ENCODE measurements around the gene LIM2.

GRCh38 chr19:51357952-51358351 is 29.8 kb downstream of the LIM2 start:
- TF ChIP-seq CTCF (IDR thresholded peaks at IDR 0.05) (no peak), POLR2A (IDR thresholded peaks at IDR 0.05) (no peak)

All from vagina (tissue), 2 donors.